ENCODE results near the gene LAMA1.

Gene LAMA1

DNA sequence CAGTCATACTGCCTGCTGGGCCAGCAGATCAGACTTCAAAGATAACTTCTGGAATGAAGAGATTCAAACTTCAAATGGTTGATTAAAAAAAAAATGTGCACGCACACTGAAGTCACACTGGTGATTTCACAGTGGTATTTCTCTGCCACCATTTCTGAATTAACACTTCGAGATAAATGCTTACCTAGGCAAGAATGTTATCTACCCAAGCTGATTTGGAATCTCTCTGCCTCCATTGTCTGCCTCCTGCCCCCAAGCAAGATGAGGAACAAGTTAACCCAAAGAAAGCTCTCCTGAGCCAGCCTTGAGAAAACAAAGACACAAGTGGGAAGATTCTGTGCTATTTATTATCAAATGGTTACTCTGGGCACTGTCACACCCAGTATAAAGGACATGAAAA is 6.5 kb downstream of the LAMA1 start:
- DNase-seq: no peak

DNA sequence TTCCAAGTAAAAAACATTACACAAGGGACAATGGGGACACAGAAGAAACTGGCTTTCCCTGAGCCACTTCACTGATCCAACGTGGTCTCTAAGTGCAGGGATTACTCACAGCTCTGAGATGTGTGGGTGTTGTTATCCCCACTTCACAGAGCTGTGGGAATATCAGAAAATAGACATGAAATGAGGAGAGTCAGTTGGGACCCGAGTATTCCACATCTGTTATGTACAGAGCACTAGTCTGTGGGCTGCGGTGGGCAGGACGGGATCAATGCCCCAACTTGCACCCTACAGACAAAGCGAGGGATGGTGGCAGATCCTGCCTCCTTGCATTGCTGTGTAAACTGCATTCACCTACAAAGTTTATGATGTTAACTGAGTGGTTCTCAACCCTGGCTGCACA is 11.7 kb downstream of the LAMA1 start:
- DNase-seq: no peak

DNA sequence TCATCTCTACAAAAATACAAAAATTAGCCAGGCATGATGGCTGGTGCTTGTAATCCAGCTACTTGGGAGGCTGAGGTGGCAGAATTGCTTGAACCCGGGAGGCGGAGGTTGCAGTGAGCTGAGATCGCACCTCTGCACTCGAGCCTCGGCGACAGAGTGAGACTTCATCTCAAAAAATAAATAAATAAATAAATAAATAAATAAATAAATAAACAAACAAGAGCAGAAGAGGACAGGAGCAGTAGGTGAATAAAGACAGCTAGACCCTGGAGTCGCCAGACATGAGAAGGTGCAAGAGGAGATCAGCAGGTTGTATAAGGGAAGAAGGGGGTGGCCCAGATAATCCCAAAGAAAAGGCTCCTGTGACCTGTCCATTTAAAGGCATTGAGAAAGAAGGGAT is 12.3 kb downstream of the LAMA1 start:
- no peak for DNase-seq

DNA sequence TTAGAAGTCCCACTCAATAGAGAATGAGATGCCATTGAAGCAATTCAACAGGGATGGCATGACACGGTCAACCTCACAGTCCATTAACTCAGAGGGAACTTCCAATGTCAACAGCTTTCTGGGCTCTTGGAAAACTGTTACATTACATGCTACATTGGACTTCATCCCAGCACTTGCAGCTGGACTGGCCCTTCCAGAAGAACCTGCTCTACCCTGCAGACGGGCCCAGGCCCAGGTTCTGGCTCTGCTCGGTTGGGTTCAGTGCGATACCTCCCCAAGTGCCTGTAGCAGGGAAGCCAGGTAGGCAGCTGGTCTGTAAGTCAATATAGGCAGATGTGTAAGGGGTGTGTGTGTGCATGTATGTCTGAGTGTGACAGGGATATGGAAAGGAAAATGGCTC is 12.9 kb downstream of the LAMA1 start:
- no peak for DNase-seq

DNA sequence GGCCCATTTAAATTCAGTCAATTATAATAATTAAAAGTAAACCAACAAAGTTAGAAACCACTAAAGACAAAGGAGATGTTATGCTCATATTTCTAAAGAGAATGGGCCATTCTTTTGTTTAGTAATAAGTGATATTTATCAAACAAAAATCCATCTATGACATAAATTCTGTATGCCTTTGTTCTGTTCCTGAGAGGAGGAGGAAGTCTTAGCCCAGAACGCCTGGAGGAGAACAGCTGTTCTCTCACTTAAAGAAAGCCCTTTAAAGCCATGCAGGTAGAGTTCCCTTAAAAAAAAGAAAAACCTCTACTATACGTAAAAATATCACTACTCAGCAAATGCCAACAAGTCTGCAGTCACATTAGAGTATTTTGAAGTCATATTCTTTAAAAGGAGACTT is 15.5 kb downstream of the LAMA1 start:
- no peak for DNase-seq

DNA sequence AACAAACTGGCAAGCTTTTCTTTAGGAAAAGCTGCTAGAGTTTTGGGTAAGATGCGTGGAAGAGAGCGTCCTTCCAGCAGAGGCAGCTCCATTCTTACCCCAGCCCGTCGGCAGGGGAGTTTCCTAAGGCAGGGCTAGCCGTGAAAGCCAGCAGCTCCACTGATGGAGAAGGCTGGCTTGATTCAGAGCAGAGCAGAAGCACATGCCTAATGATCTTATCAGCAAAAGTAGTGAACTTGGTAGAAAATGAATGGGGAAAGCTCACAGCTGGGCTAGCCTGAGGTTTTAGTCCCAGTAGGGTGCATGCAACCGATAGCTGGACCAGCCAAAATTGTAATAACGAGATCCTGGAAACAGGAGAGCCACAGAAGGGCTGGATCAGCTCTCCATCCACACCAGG is 20.8 kb downstream of the LAMA1 start:
- DNase-seq: no peak

DNA sequence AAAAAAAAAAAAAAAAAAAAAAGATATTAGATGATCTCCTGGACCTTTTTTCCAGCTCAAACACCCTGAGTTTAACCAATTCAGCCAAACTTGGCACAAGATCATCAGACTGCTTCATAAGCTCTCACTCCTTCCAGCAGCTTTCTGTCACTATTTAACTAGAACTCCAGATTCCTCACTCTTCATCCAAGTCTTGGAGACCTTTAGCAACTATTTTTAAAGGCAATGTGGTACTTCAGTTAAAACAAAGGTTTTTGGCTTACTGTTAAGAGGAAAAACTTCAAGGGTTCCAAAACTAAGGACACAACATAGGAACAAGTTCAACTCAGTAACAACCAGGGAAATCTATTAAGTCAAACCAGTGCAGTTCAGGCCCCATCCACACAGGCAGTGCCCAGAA is 23.2 kb downstream of the LAMA1 start:
- DNase-seq: no peak

DNA sequence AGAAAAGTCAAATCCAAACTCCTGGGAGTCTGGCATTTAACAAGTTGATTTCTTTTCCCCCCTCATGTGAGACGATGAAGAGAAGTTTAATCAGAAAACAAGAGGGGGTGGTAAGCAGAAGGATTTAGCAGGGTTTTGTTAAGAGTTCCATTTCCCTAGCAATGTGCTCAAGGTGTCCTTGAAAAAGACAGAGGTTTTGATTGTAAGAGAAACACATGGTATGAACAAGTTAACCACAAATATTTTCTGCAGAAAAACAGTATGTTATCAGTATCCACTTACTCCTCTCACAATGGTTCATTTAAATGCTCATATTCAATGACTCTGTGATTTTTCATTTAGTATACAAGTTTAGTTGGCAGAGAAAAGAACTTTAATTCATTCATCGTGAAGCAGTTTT is 26.8 kb downstream of the LAMA1 start:
- DNase-seq: no peak

DNA sequence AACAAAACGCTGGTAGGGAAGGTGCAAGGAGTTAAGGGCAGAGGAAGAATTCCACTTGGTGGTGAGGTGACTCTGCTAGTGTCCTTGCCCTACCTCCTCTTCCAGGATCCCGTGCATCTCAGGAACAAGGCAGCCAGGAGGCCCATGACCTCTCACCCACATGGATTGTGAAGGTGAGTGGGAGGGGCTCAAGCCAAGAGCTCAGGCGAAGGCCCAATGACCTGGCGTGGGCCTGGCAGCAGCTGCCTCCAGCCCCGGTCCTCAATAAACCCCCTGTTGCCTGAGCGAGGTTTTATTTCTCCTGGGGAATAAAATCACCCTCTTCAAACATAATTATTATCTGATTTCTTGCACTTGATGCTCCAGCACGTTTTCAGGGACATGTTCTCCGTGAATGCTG is 28.2 kb downstream of the LAMA1 start:
- DNase-seq: no peak

DNA sequence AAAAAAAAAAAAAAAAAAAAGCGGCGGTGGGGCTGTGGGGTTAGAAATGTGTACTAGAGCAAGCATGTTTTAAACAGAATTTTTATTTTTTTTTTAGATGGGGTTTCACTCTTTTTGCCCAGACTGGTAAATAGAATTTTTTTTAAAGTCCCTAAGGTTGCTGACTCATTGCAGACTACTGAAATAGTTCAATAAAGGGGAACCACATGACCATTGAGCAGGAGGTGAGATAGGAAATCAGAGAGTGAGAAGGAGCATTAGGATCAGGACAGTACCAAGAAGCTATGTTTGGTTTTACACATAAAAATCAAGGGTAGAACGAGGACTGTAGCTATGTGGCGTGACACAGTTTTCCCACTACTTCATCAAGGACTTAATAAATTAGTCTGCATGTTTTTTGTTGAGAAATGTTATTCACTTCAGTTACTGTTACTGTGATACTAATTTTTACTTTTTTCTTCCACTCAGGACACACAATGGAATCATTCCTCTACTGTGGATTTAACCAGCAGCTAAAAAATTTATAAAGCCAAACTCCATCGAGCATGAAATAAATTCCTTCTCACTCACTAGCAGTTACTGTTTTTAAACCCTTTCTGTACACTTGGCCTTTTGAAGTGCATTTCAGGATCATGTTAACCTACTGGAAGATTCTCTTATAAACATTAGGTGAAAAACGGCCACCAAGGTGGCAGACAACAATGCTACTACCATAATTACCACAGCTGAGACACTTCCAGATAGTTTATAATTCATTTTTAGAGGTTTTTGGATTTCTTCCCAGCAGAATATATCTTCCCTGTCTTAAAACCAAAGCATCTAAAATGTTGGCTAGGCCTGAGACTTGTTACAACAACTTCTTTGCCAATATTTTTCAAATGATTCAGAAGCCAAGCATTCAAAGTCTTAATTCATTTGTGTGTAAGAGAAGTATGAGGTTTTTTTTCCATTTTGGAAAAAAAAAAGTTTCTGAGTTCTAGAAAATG is 33.2 kb downstream of the LAMA1 start:
- no peak for DNase-seq

DNA sequence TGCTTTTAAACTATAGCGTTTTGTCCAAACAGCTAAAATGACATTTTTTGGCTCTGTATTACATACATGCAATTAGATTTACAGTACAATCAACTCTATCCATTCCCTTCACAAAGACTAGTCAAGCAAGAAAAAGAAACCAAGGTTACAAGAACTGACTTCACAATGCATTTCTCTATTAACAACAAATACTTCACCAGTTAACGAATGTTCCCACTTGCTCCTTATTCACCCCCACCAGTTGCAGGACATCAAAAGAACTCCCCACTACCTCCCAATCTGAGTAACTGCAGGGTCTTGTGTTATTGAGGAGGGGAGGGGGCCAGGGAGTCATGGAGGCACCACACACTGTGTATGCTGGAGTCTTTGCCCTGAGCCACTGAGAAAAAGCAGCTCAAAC is 34.9 kb downstream of the LAMA1 start:
- no peak for DNase-seq

DNA sequence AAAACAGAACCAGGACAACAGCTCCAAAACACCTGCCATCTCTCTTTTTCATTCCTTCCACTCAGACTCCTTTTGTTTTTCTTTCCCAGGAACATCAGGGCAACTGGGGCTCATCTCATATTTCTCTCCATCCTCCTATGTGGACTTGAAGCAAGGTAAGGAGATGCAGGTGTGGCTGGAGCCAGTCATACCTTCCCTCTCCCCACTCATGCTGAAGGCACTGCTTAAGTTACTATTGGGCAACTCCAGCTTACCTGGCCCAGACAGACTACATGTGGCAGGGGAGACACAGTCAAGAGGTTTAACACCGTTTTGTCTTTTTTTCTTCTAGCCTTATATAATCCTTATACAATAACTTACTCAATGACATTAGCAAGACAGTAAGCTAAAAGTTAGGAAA is 38.4 kb downstream of the LAMA1 start:
- DNase-seq: no peak

DNA sequence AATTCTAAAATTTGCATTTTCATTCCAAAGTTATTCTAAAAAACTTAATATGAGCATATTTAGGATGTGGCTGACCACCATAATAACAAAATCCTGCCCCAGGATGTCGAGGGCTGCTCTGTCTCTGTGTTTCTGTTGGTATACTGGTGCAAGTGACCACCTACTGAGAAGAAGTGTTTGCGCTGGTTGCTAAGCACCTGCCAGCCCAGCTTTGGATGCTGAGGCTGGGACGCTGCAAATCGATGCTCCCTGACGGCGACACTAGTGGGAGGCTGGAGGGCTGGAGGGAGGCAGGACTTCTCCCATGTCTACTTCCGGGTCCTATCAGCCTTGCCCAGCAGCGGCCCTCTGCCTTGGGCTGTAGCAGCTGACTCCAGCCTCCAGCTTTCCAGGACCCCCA is 45.0 kb downstream of the LAMA1 start:
- peak; percentile 64 for DNase-seq

DNA sequence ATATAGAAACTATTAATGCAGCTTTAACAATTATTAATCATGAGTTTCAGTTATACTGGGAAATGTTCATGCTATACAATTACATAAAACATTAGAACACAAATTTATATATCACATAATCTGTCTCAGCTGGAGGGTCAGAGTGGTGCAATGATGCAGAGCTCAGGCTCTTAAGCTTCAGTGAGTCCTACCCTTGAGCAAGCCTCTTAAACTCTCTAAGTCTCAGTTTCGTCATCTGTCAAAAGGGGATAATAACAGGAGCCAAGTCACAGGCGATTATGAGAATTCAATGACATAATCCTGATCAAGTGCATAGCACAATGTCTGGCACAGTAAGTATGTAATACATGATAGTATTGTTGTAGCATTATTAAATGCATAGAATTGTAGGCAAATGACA is 46.0 kb downstream of the LAMA1 start:
- DNase-seq: peak; percentile 66

DNA sequence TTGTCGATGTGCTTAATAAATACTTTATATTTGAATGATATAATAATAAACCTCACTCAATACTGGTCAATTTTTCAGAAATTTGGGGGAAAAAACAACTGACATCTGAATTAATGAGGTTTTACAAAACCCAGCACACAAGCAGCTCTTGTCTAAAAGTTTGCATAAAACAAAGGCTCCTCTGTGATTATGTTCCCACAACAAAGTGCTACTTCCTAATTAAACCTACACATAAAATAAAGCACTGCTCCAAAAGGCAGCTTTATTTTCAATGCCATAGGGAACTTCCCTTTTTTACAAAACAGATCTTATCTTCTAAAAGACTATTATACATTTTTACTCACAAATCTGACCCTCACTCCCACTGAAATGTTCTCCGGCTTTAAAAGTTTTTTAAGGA is 47.1 kb downstream of the LAMA1 start:
- DNase-seq: no peak

DNA sequence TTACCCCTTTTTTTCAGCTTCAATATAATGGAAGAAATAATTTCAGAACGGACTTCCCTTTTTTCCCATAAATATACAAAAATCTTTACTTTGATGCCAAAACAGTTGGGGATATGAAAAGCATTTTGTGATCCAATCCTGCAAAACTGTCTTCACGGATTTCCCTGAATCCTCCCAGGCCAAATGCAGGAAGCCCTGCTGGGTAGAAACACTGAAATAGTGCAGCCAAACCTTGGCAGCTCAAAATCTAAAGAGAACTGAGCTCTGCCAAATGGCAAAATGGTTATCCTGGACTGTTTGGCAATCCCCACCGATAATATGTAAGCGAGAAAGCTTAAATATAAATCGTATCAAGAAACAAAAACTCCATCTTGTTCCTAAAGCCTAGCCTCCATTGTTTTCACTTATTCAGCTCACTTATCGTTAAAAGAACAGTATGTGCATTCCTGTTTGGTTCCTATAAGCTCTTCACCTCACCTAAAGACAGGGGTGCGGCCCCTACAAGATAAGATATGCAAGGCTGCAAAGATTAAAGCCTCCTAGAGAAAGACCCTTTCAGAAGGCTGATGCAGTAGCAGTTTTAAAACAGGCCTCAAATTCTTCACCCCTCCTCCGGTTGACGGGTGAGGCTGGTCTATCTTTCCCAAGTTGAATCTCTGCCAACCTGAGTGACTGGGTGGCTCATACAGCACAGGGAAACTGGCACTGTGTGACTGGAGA is 48.6 kb downstream of the LAMA1 start:
- DNase-seq: no peak

DNA sequence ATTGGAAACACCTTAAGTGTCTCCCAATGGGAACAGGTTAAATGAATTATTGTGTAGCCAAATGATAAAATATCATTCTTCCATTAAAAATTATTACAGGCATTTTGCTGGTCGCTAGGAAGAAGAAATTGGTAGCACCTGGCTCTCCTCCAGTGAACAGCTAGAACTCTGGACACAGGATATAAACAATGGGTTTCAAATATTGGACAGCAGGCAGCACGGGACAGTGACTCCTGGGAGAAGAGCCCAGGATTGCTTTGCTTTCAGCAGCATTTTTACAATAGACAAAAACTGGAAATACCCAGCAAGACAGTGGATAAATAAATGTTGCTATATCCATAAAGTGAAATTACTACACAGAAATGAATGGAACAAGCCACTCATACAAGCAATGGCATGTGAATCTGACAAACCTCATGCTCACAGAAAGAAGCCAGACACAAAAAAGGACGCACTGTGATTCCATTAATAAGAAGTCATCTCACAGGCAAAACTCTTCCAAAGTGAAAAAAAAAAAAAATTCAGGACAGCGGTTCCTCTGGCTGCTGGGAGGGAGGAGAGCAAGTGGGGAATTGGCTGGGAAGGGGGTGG is 50.5 kb downstream of the LAMA1 start:
- no peak for DNase-seq

DNA sequence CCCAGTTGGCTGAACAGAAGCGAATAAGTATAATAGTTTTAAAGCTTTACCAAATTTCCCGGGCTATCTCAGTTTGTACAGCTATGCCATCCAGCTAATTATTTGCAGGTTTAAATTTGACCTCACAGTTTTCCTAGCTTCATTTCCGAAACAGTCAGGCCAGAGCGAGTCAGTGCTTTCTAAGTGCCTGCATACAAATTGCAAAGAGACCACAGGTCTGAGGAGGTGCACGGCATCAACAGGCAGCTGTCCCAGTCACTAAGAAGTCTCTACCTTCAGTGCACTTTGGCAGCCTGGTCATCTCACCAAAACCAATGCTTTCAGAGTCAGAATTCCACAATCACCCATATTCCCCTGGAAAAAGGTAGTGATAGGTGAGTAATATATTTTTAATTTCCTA is 51.9 kb downstream of the LAMA1 start:
- DNase-seq: no peak

DNA sequence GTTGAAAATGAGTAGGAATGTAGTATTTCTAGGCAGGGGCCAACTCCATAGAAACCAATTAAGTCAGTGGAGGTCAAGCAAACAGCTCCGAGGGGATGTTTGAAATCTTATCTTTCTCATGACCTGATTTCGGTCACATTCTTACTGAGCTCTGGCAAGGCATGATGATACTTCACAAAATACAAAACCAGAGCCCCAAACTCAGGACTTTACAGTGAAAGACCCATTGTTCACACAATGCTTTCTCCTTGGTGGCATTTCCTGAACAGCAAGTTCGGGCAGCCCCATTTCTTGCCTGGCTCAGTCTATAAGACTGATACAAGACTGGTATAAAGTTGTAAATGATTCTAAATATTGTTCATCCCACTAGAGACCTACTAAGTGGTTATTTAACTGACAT is 53.3 kb downstream of the LAMA1 start:
- DNase-seq: no peak

DNA sequence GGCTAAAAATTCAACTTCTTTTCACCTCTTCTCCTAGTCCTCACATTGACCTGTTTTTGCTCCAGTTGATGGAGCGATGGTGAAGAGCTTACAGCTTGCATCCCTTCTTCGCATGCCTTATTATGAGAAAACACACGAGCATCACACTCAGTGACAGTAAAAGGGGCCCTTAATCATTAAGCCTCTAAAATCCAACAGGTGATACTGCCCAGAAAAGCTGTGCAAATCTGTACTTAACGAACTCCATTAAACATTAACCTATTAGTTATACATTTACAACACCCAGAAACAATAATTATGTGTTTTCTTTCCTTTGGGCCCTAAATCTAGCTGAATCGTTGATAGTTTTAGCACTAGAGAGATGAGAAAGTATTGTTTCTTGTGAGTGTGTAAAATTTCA is 54.8 kb downstream of the LAMA1 start:
- no peak for DNase-seq

DNA sequence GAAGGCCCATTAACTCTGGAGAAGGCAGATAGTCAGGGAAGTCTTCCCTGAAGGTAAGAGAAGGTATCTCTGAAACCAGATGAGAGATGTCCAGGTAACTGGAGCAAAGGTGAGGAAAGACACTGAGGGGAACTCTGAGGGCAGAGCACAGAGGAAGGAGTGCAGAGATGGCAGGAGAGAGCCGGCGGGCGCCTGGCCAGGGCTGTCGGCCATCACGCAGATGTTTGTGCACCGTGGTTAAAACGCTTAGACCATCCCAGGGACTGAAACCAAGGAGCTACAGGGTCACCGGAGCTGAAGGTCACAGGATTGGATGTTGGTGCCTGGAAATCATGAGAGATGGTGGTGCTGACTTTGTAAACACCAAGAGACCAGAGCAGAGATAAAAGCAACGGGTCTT is 55.4 kb downstream of the LAMA1 start:
- DNase-seq: no peak

DNA sequence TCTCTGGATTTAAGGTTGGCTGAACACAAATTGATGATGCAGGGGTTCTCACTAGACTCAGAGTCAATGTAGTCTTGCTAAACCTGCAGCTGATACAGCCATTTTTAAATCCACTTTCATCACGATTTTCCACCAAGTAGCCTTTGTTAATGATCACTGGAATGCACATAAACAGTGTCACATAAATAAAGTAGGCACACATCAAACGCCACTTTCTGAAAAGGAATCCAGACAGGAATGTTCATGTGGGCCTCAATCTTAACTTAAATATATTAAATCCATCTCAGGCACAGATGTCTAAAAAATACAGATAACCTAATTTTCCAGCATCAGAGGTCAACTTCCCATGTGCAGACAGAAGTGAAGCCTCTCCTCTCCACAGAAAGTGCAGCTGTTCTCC is 58.3 kb downstream of the LAMA1 start:
- no peak for DNase-seq

DNA sequence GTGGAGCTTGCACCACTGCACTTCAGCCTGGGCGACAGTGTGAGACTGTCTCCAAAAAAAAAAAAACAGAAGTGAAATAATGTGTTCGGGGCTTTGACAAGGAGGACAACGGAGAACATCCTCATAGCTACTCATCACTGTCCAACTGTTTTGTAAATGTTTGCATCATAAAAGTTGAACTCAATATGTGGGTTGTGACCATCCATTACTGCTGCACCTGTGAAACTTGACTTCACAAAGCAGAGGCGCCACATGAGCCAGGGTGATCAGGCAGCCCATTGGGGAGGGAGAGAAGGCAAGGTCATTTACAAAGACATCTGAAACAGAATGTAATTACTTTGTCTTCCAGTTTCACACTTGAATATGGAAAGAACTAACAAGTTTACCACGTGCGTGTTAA is 61.6 kb downstream of the LAMA1 start:
- no peak for DNase-seq

DNA sequence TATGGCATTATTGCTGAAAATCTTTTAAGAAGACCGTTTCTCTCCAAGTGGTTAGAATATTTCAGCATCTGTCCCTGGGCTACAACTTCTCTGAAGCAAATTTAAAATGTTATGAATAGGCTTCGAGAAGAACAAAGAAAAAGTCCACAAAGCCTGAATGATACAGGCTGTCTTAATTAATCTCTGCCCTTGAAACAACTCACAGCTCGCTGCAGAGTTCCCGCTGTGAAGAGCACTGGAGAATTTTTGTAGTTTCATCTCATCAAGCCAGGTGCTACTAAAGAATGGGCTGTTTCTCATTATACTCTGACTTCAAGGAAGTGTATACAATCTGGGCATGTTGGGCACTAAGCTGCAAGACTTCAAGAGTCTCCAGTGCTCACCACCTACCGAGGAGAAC is 67.6 kb downstream of the LAMA1 start:
- DNase-seq: no peak

All from NCI-H748 treated with DMSO at 0.1 percent for 48 hours (cell line).